GM12878 (cell line): Measurements from ENCODE around the gene PINLYP. TPM values are rescaled to one million over a fixed set of nuclear protein-coding genes. Genes with fewer than 3 reads are reported as not detected.

ENCODE experiments used
- ATAC-seq: fragments of 200-7000 bp; cut with Tn5 transposase; 3 replicates; pipeline ENCODE4 v1.9.1; 2020; ENCODE audit warnings: mild to moderate bottlenecking, moderate library complexity
- BruUV-seq: library from RNA; stranded (reverse); fragments of 400-500 nt; replicated peaks from 2 replicates; lab custom pipeline; 2021; lab: Mats Ljungman, UMichigan
- CTCF ChIA-PET: fragments of 300-600 bp; sonication (Branson Sonifier 250); formaldehyde crosslinking; extraction: SDS; loops from one replicate; lab custom pipeline; 2021; ENCODE audit warnings: inconsistent platforms; lab: Yijun Ruan, JAX
- POLR2A ChIA-PET: fragments of 350-600 bp; formaldehyde crosslinking; extraction: SDS; loops from one replicate; lab custom pipeline; 2021; ENCODE audit warnings: inconsistent platforms; lab: Charles Lee
- RAD21 ChIA-PET: fragments of 300-600 bp; sonication (Branson Sonifier 250); formaldehyde crosslinking; loops from one replicate; lab custom pipeline; 2023; ENCODE audit warnings: antibody characterized with exemption; ENCODE audit not compliant: unreplicated experiment; lab: Charles Lee
- SMC1A ChIA-PET: fragments of 300-600 bp; sonication (Branson Sonifier 250); formaldehyde crosslinking; loops from one replicate; lab custom pipeline; 2023; ENCODE audit not compliant: unreplicated experiment, uncharacterized antibody; lab: Charles Lee
- DNase-seq: peaks from one replicate; pipeline ENCODE4 v3.0.0-alpha.2; 2011; ENCODE audit warnings: low read depth, low spot score
- FAIRE-seq: peaks from 3 replicates; lab custom pipeline; 2011; peaks lifted over from hg19 to GRCh38; lab: Jason Lieb, UNC
- H2AFZ ChIP-seq: 2 replicates; pipeline ENCODE4 v1.6.0; 2011; ENCODE audit warnings: low read depth, low read length, control low read depth; ENCODE audit not compliant: control insufficient read depth
- H3K27ac ChIP-seq: 2 replicates; pipeline ENCODE4 v1.5.1; 2011; ENCODE audit warnings: control low read depth; ENCODE audit not compliant: control insufficient read depth, insufficient read depth
- H3K27me3 ChIP-seq, 2 experiments: replicated peaks in 1 of 2; 2 replicates each; pipeline versions ENCODE4 v1.6.0 to v1.6.1; 2011; ENCODE audit warnings: low read length in 1 of 2; ENCODE audit not compliant: control insufficient read depth in 2 of 2, insufficient read depth in 2 of 2
- H3K36me3 ChIP-seq, 2 experiments: 2 replicates each; pipeline ENCODE4 v1.5.1; 2011; ENCODE audit warnings: low read length in 1 of 2; ENCODE audit not compliant: control insufficient read depth in 2 of 2, insufficient read depth in 2 of 2
- H3K4me1 ChIP-seq: 2 replicates; pipeline ENCODE4 v1.6.1; 2011; ENCODE audit warnings: mild to moderate bottlenecking, low read length, moderate library complexity, mixed read lengths; ENCODE audit not compliant: control insufficient read depth, insufficient read depth
- H3K4me2 ChIP-seq: 2 replicates; pipeline ENCODE4 v1.6.0; 2011; ENCODE audit warnings: control low read depth; ENCODE audit not compliant: control insufficient read depth, insufficient read depth
- H3K4me3 ChIP-seq: fragments of 200-600 bp; sonication (generic); 2 replicates; pipeline ENCODE4 v1.5.1; 2016
- H3K79me2 ChIP-seq: 2 replicates; pipeline ENCODE4 v1.6.0; 2011; ENCODE audit warnings: low read length; ENCODE audit not compliant: control insufficient read depth, insufficient read depth
- H3K9ac ChIP-seq: 2 replicates; pipeline ENCODE4 v1.8.0; 2011; ENCODE audit warnings: low read length, control low read depth, mixed read lengths; ENCODE audit not compliant: control insufficient read depth, insufficient read depth
- H3K9me3 ChIP-seq: replicated peaks from 3 replicates; pipeline ENCODE4 v1.5.1; 2011; ENCODE audit warnings: mild to moderate bottlenecking, low read length; ENCODE audit not compliant: control insufficient read depth, insufficient read depth
- H4K20me1 ChIP-seq: 2 replicates; pipeline ENCODE4 v1.6.0; 2011; ENCODE audit not compliant: control insufficient read depth, insufficient read depth
- FOXM1 ChIP-seq: IDR thresholded peaks from 2 replicates; pipeline ENCODE4 v1.6.1; 2012; ENCODE audit warnings: low read depth, mild to moderate bottlenecking, inconsistent platforms, low read length, moderate library complexity
- HDAC2 ChIP-seq: fragments of 200-600 bp; sonication (generic); IDR thresholded peaks from 2 replicates; pipeline ENCODE4 v1.6.1; 2017
- HDAC6 ChIP-seq: fragments of 200-600 bp; sonication (generic); IDR thresholded peaks from one replicate; pipeline ENCODE4 v1.8.0; 2017; ENCODE audit warnings: antibody characterized with exemption; ENCODE audit not compliant: unreplicated experiment
- MEF2B ChIP-seq: fragments of 450-650 bp; IDR thresholded peaks from 2 replicates; pipeline ENCODE4 v1.6.1; 2018; ENCODE audit warnings: mild to moderate bottlenecking, moderate library complexity; ENCODE audit not compliant: partially characterized antibody, poor library complexity, severe bottlenecking
- MTA3 ChIP-seq: IDR thresholded peaks from 2 replicates; pipeline ENCODE4 v1.6.1; 2012; ENCODE audit warnings: low read length, inconsistent platforms, borderline replicate concordance
- MYB ChIP-seq: fragments of 150-350 bp; IDR thresholded peaks from 2 replicates; pipeline ENCODE4 v1.6.1; 2014; ENCODE audit warnings: mild to moderate bottlenecking, low read depth, low read length, borderline replicate concordance
- RCOR1 ChIP-seq: conservative IDR thresholded peaks from 2 replicates; pipeline ENCODE4 v1.6.1; 2012; ENCODE audit warnings: low read depth, low read length, improper control_type of control experiment
- SKIL ChIP-seq: fragments of 450-650 bp; IDR thresholded peaks from 2 replicates; pipeline ENCODE4 v1.6.1; 2017; ENCODE audit warnings: mild to moderate bottlenecking, low read depth, inconsistent platforms; ENCODE audit not compliant: poor library complexity, severe bottlenecking
- ZBTB4 ChIP-seq: fragments of 450-650 bp; formaldehyde crosslinking; IDR thresholded peaks from 2 replicates; pipeline ENCODE4 v1.4.0; 2022; ENCODE audit warnings: mild to moderate bottlenecking, moderate library complexity
- WGBS: methylation state at CpG from one replicate; pipeline ENCODE4 v1.1.6; 2016; ENCODE audit warnings: low lambda C conversion rate; ENCODE audit not compliant: insufficient replicate concordance, insufficient coverage; ENCODE audit errors: missing lambda C conversion rate; 5-methylcytosine and 5-hydroxymethylcytosine counted together
- in situ Hi-C: fragments of 300-500 bp; cut with MboI; formaldehyde crosslinking; loops from 9 replicates; pipeline ENCODE4 v1.14.3; 2018; ENCODE audit warnings: mixed read lengths
- intact Hi-C: fragments of 100-400 bp; cut with micrococcal nuclease; formaldehyde crosslinking; loops from one replicate; pipeline ENCODE4 v1.14.2; 2022; ENCODE audit not compliant: unreplicated experiment
- polyA plus RNA-seq, 11 experiments: library from polyadenylated mRNA; depleted of rRNA in 4 of 11; unstranded in 6 of 11; stranded (reverse) in 5 of 11; fragments of >200 nt; fragmentation: Nextera tagmentation in 4 of 11; fragmentation: Illumina TruSeq in 1 of 11; extraction: Ambion mirVana in 4 of 11; extraction: Trizol in 1 of 11; gene quantifications; 1 replicate in 1 of 11; 2 replicates in 10 of 11; pipeline versions ENCODE4 v1.2.1 to v1.2.3, GENCODE V29; 2011 to 2016; ENCODE audit warnings: inconsistent platforms in 2 of 11, missing spikeins in 2 of 11, low read depth in 1 of 11
- total RNA-seq, 4 experiments: library from RNA; depleted of rRNA in 3 of 4; stranded (reverse); fragments of >200 nt in 3 of 4; fragmentation: Illumina TruSeq in 1 of 4; extraction: Trizol in 1 of 4; gene quantifications; 2 replicates each; pipeline versions ENCODE4 v1.2.1 to v1.2.3, GENCODE V29; 2013 to 2021
- TF ChIP-seq, protein P1 (sequence below): fragments of 450-650 bp; IDR thresholded peaks from 2 replicates; pipeline ENCODE4 v1.6.1; 2018; ENCODE audit warnings: mild to moderate bottlenecking, low read depth, moderate library complexity; ENCODE audit not compliant: partially characterized antibody
- TF ChIP-seq, protein P2 (sequence below): fragments of 450-650 bp; formaldehyde crosslinking; IDR thresholded peaks from 2 replicates; pipeline ENCODE4 v1.5.0; 2022; ENCODE audit warnings: mild to moderate bottlenecking, missing genetic modification characterization

Gene PINLYP
- total and polyA plus RNA-seq, 10 of the 15 experiments (the other 5 are each of a cell fraction or from before 2014, with no cell fraction given): 1.0 to 26.9 (median 11.4) TPM

DNA sequence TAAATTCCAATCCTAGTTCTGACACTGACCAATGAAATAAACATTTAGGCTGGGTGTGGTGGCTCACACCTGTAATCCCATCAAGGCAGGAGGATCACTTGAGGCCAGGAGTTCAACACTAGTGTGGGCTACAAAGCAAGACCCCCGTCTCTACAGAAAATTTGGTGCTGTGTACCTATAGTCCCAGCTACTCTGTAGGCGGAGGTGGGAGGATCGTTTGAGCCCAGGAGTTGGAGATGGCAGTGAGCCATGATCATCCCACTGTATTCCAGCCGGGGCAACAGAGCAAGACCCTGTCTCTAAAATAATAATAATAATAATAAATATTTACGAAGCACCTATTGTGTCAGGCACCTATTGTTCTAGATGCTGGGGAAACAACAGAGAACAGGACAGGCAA is 13.7 kb downstream of the PINLYP start:
- Histone ChIP-seq H3K4me2 (no peak overlapping the region), H3K9ac (no peak overlapping the region), H3K27ac (no peak overlapping the region), H3K9me3 (no peaks in the 10 kb centered on the region), H3K4me3 (no peak overlapping the region), H3K27me3 (no peaks in the 10 kb centered on the region)
- SMC1A ChIA-PET: interaction anchor here (1.9 kb wide), 1 partner anchor 34 kb away, joined by 10 read pairs; no protein-coding TSS in a partner anchor
- in situ Hi-C loops: no loop called here
- TF ChIP-seq HDAC6 (no peak), SKIL (no peak), MYB (no peak), HDAC2 (no peak), MTA3 (no peak), ZBTB4 (CRISPR knock-in tag) (no peak), RCOR1 (no peak), MEF2B (no peak), FOXM1 (no peak)
- TF ChIP-seq, protein P1, sequence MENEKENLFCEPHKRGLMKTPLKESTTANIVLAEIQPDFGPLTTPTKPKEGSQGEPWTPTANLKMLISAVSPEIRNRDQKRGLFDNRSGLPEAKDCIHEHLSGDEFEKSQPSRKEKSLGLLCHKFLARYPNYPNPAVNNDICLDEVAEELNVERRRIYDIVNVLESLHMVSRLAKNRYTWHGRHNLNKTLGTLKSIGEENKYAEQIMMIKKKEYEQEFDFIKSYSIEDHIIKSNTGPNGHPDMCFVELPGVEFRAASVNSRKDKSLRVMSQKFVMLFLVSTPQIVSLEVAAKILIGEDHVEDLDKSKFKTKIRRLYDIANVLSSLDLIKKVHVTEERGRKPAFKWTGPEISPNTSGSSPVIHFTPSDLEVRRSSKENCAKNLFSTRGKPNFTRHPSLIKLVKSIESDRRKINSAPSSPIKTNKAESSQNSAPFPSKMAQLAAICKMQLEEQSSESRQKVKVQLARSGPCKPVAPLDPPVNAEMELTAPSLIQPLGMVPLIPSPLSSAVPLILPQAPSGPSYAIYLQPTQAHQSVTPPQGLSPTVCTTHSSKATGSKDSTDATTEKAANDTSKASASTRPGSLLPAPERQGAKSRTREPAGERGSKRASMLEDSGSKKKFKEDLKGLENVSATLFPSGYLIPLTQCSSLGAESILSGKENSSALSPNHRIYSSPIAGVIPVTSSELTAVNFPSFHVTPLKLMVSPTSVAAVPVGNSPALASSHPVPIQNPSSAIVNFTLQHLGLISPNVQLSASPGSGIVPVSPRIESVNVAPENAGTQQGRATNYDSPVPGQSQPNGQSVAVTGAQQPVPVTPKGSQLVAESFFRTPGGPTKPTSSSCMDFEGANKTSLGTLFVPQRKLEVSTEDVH: no peak
- TF ChIP-seq, protein P2, sequence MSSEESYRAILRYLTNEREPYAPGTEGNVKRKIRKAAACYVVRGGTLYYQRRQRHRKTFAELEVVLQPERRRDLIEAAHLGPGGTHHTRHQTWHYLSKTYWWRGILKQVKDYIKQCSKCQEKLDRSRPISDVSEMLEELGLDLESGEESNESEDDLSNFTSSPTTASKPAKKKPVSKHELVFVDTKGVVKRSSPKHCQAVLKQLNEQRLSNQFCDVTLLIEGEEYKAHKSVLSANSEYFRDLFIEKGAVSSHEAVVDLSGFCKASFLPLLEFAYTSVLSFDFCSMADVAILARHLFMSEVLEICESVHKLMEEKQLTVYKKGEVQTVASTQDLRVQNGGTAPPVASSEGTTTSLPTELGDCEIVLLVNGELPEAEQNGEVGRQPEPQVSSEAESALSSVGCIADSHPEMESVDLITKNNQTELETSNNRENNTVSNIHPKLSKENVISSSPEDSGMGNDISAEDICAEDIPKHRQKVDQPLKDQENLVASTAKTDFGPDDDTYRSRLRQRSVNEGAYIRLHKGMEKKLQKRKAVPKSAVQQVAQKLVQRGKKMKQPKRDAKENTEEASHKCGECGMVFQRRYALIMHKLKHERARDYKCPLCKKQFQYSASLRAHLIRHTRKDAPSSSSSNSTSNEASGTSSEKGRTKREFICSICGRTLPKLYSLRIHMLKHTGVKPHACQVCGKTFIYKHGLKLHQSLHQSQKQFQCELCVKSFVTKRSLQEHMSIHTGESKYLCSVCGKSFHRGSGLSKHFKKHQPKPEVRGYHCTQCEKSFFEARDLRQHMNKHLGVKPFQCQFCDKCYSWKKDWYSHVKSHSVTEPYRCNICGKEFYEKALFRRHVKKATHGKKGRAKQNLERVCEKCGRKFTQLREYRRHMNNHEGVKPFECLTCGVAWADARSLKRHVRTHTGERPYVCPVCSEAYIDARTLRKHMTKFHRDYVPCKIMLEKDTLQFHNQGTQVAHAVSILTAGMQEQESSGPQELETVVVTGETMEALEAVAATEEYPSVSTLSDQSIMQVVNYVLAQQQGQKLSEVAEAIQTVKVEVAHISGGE (CRISPR knock-in tag): no peak
- TF ChIP-seq, all 136 proteins: peak for 0
- ChIA-PET POLR2A (no interaction called here), RAD21 (no interaction called here), CTCF (interaction anchor here (0.8 to 1.1 kb wide), 2 partner anchors 34 to 142 kb away, joined by 3 to 6 read pairs; no protein-coding TSS in a partner anchor)
- intact Hi-C loops: no loop called here
- DNase-seq (no peak), ATAC-seq (no peak), FAIRE-seq (no peak)
- H3K4me1 ChIP-seq: no peaks in the 10 kb centered on the region
- WGBS: 98% methylated on average over 5 of the region's 5 CpGs
- H3K36me3 ChIP-seq: peaks cover 3 to 6% of the 10 kb centered on the region in 2 experiments; a peak in 3 of 4 replicates
- H4K20me1 ChIP-seq: no peaks in the 10 kb centered on the region
- no peaks in the 10 kb centered on the region; the same call in 1 of the 2 replicates for H3K79me2 ChIP-seq
- BruUV-seq: no TSS peak
- no peak overlapping the region for H2AFZ ChIP-seq
